Ishikawa (cell line): ENCODE data around the gene FGFBP1.

Source experiments
- CEBPB ChIP-seq: IDR thresholded peaks from 2 replicates; pipeline ENCODE4 v1.6.1; 2012
- EGR1 ChIP-seq: IDR thresholded peaks from 2 replicates; pipeline ENCODE4 v1.6.1; 2012
- EP300 ChIP-seq: IDR thresholded peaks from 2 replicates; pipeline ENCODE4 v1.6.1; 2012; ENCODE audit warnings: borderline replicate concordance
- MAX ChIP-seq: IDR thresholded peaks from 2 replicates; pipeline ENCODE4 v1.6.1; 2012
- NFIC ChIP-seq: IDR thresholded peaks from 2 replicates; pipeline ENCODE4 v1.6.1; 2012
- RAD21 ChIP-seq: IDR thresholded peaks from 2 replicates; pipeline ENCODE4 v1.6.1; 2012; ENCODE audit warnings: low read depth
- REST ChIP-seq: IDR thresholded peaks from 2 replicates; pipeline ENCODE4 v1.6.1; 2012; ENCODE audit warnings: low read depth, mild to moderate bottlenecking
- TAF1 ChIP-seq: IDR thresholded peaks from 2 replicates; pipeline ENCODE4 v1.6.1; 2012; ENCODE audit warnings: low read depth, mild to moderate bottlenecking
- TCF12 ChIP-seq: IDR thresholded peaks from 2 replicates; pipeline ENCODE4 v1.6.1; 2012; ENCODE audit warnings: low read depth
- USF1 ChIP-seq: IDR thresholded peaks from 2 replicates; pipeline ENCODE4 v1.6.1; 2012
- YY1 ChIP-seq: IDR thresholded peaks from 2 replicates; pipeline ENCODE4 v1.6.1; 2012; ENCODE audit warnings: low read depth

- TF ChIP-seq EGR1 (no peak), REST (no peak), YY1 (no peak), EP300 (no peak), TAF1 (no peak), RAD21 (no peak), MAX (no peak), TCF12 (no peak), NFIC (no peak), CEBPB (no peak), USF1 (no peak)
Observed at GRCh38 chr4:15934259-15934658, 4.3 kb downstream of the FGFBP1 start.
